GM19043 (cell line): ENCODE measurements around the gene SMAD6.

Experiments used
- ATAC-seq: cut with Tn5 transposase; IDR thresholded peaks from one replicate; pipeline ENCODE4 v1.9.1; 2021; ENCODE audit warnings: low read depth; ENCODE audit not compliant: unreplicated experiment

The SMAD6 gene

GRCh38 chr15:66702035-66702786, at the start of gene SMAD6:
SMAD6 (plus strand) TSS chr15:66702236; CDS start chr15:66703259, 1,023 bp downstream.
- no peak for ATAC-seq

- ATAC-seq = no peak
Observed at GRCh38 chr15:66652806-66653205, 49.2 kb upstream of the SMAD6 start.

- ATAC-seq = no peak
Observed at GRCh38 chr15:66653398-66653797, 48.6 kb upstream of the SMAD6 start.

GRCh38 chr15:66653852-66654251, 48.2 kb upstream of the SMAD6 start:
- no peak for ATAC-seq

- no peak for ATAC-seq
Observed at GRCh38 chr15:66654361-66654738, 47.7 kb upstream of the SMAD6 start.

GRCh38 chr15:66654739-66655375, 47.2 kb upstream of the SMAD6 start:
- ATAC-seq = no peak

GRCh38 chr15:66655511-66655910, 46.5 kb upstream of the SMAD6 start:
- no peak for ATAC-seq

GRCh38 chr15:66655997-66656396, 46.0 kb upstream of the SMAD6 start:
- no peak for ATAC-seq

- ATAC-seq = no peak
Observed at GRCh38 chr15:66657185-66658020, 44.6 kb upstream of the SMAD6 start.

GRCh38 chr15:66658044-66658443, 44.0 kb upstream of the SMAD6 start:
- no peak for ATAC-seq

GRCh38 chr15:66658855-66659254, 43.2 kb upstream of the SMAD6 start:
- ATAC-seq = no peak

GRCh38 chr15:66659384-66659783, 42.7 kb upstream of the SMAD6 start:
- no peak for ATAC-seq

GRCh38 chr15:66661432-66662096, 40.5 kb upstream of the SMAD6 start:
- ATAC-seq = no peak

GRCh38 chr15:66662522-66662921, 39.5 kb upstream of the SMAD6 start:
- ATAC-seq = no peak

GRCh38 chr15:66663664-66664063, 38.4 kb upstream of the SMAD6 start:
- no peak for ATAC-seq

- ATAC-seq = no peak
Observed at GRCh38 chr15:66670175-66670574, 31.9 kb upstream of the SMAD6 start.

- no peak for ATAC-seq
Observed at GRCh38 chr15:66670762-66671580, 31.1 kb upstream of the SMAD6 start.

- ATAC-seq = no peak
Observed at GRCh38 chr15:66672867-66673266, 29.2 kb upstream of the SMAD6 start.

- ATAC-seq = no peak
Observed at GRCh38 chr15:66673410-66674322, 28.4 kb upstream of the SMAD6 start.
